ENCODE results near the gene ITGB1BP1.

DNA sequence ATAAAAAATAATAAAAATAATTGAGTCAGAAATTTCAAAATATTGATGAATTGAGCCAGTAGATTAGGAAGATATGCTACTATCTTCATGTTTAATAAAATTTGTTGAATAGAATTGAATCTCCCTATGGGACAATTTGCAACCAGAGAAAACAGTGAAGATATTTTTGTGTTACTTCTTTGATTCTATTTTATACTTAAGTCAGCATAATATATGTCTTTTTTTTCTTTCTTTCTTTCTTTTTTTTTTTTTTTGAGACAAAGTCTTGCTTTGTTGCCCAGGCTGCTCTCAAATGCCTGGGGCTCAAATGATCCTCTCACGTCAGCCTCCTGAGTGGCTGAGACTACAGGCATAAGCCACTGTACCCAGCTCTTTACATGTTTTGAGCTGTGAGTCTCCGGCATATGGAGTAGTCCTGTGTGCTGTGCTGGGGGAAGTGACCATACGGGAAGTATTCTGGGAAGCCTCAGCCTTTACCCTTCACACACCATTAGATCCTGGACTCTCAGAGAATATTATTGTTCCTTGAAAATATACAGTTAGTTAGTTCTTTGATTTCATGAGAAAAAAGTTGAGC lies 37.2 kb upstream of the ITGB1BP1 start:
- TF ChIP-seq, protein P1, sequence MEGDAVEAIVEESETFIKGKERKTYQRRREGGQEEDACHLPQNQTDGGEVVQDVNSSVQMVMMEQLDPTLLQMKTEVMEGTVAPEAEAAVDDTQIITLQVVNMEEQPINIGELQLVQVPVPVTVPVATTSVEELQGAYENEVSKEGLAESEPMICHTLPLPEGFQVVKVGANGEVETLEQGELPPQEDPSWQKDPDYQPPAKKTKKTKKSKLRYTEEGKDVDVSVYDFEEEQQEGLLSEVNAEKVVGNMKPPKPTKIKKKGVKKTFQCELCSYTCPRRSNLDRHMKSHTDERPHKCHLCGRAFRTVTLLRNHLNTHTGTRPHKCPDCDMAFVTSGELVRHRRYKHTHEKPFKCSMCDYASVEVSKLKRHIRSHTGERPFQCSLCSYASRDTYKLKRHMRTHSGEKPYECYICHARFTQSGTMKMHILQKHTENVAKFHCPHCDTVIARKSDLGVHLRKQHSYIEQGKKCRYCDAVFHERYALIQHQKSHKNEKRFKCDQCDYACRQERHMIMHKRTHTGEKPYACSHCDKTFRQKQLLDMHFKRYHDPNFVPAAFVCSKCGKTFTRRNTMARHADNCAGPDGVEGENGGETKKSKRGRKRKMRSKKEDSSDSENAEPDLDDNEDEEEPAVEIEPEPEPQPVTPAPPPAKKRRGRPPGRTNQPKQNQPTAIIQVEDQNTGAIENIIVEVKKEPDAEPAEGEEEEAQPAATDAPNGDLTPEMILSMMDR (IDR thresholded peaks at IDR 0.05) = no peak
- TF ChIP-seq POLR2AphosphoS5 (IDR thresholded peaks at IDR 0.05) (no peak), POLR2A (IDR thresholded peaks at IDR 0.05) (no peak)

All from prostate gland (tissue), 2 donors.